Myocyte (in vitro differentiated cells): Measurements from ENCODE around the gene IRF9. TPM values are rescaled to one million over a fixed set of nuclear protein-coding genes. Genes with fewer than 3 reads are reported as not detected.
A peak's percentile ranks its signal among the peaks of the same experiment; 100 is the strongest.

ENCODE experiments used
- DNase-seq: peaks from one replicate; pipeline ENCODE4 v3.0.0-alpha.2; 2012; ENCODE audit warnings: low read depth
- microRNA-seq: library from miRNA; unstranded; fragments of <30 nt; microRNA quantifications from one replicate; pipeline ENCODE4, GENCODE V29; 2016
- total RNA-seq: library from RNA; depleted of rRNA; stranded (reverse); fragments of >200 nt; gene quantifications from 2 replicates; pipeline ENCODE4 v1.2.3, GENCODE V29; 2014

Gene IRF9
- total RNA-seq, 1 donor from 2014 or later = 94.1 TPM

- no peak for DNase-seq
Observed at GRCh38 chr14:24213866-24214662, 53.0 kb downstream of the IRF9 start.

- DNase-seq = peak; percentile 93
Observed at GRCh38 chr14:24215495-24216344, 54.7 kb downstream of the IRF9 start, which contains the start of gene MDP1. Gene MDP1 (minus strand): TSS chr14:24216066. CDS start chr14:24215955, 111 bp downstream.

Small RNA genes lying within 50 kb of the gene (microRNA-seq; reads per million reads assigned to microRNA genes)
- not detected for gene MIR7703

Other genes with a start within 250 kb of the IRF9 start
- gene DHRS4, start 207.5 kb upstream of the IRF9 start, total RNA-seq = 26.2 and 28.9 TPM in 2 replicates
- 5.7 and 5.8 TPM in 2 replicates for gene DHRS4L2, start 172.3 kb upstream of the IRF9 start, total RNA-seq
- gene CARMIL3, start 109.3 kb upstream of the IRF9 start, total RNA-seq = 0.19 TPM in 1 of 2 replicates, not detected in the other
- gene CPNE6, start 89.7 kb upstream of the IRF9 start, total RNA-seq = not detected in 2 replicates
- 8.2 and 8.7 TPM in 2 replicates for gene PCK2, start 67.0 kb upstream of the IRF9 start, total RNA-seq
- 94.6 and 112 TPM in 2 replicates for gene DCAF11, start 46.5 kb upstream of the IRF9 start, total RNA-seq
- gene NRL, start 46.3 kb upstream of the IRF9 start, total RNA-seq = 4.3 and 4.5 TPM in 2 replicates
- gene FITM1, start 30.6 kb upstream of the IRF9 start, total RNA-seq = 144 and 180 TPM in 2 replicates
- 423 and 428 TPM in 2 replicates for gene PSME1, start 25.1 kb upstream of the IRF9 start, total RNA-seq
- gene EMC9, start 19.7 kb upstream of the IRF9 start, total RNA-seq = 18.8 and 25.4 TPM in 2 replicates
- gene PSME2, start 14.7 kb upstream of the IRF9 start, total RNA-seq = 107 and 129 TPM in 2 replicates
- 57.6 and 60.4 TPM in 2 replicates for gene RNF31, start 13.8 kb upstream of the IRF9 start, total RNA-seq
- 1.1 and 1.6 TPM in 2 replicates for gene REC8, start 10.8 kb downstream of the IRF9 start, total RNA-seq
- gene IPO4, start 27.6 kb downstream of the IRF9 start, total RNA-seq = 85.4 and 99.4 TPM in 2 replicates
- gene TM9SF1, start 34.2 kb downstream of the IRF9 start, total RNA-seq = 59.5 and 76.3 TPM in 2 replicates
- gene TSSK4, start 44.4 kb downstream of the IRF9 start, total RNA-seq = not detected in 2 replicates
- gene CHMP4A, start 52.2 kb downstream of the IRF9 start, total RNA-seq = 42.1 and 49.6 TPM in 2 replicates
- 16.6 and 16.7 TPM in 2 replicates for gene MDP1, start 54.8 kb downstream of the IRF9 start, total RNA-seq
- gene NEDD8, start 71.1 kb downstream of the IRF9 start, total RNA-seq = 196 and 233 TPM in 2 replicates
- gene GMPR2, start 71.7 kb downstream of the IRF9 start, total RNA-seq = 60.8 and 90.3 TPM in 2 replicates
- 39.2 and 48.7 TPM in 2 replicates for gene TINF2, start 81.4 kb downstream of the IRF9 start, total RNA-seq
- gene TGM1, start 101.9 kb downstream of the IRF9 start, total RNA-seq = 0.08 and 0.99 TPM in 2 replicates
- 26.3 TPM in 2 replicates for gene RABGGTA, start 110.3 kb downstream of the IRF9 start, total RNA-seq
- 17.5 and 25.1 TPM in 2 replicates for gene DHRS1, start 138.5 kb downstream of the IRF9 start, total RNA-seq
- 27.9 and 28.9 TPM in 2 replicates for gene NOP9, start 138.6 kb downstream of the IRF9 start, total RNA-seq
- gene CIDEB, start 146.7 kb downstream of the IRF9 start, total RNA-seq = not detected in 2 replicates
- gene LTB4R2, start 148.9 kb downstream of the IRF9 start, total RNA-seq = 2.7 and 3.2 TPM in 2 replicates
- 0.67 and 0.68 TPM in 2 replicates for gene LTB4R, start 150.2 kb downstream of the IRF9 start, total RNA-seq
- gene ADCY4, start 173.8 kb downstream of the IRF9 start, total RNA-seq = not detected in 2 replicates
- gene RIPK3, start 178.7 kb downstream of the IRF9 start, total RNA-seq = not detected in 2 replicates
- 19.4 and 23.2 TPM in 2 replicates for gene NFATC4, start 206.9 kb downstream of the IRF9 start, total RNA-seq
- 0.05 and 0.21 TPM in 2 replicates for gene NYNRIN, start 237.7 kb downstream of the IRF9 start, total RNA-seq